ENCODE measurements around the gene HS3ST4. TPM values are rescaled to one million over a fixed set of nuclear protein-coding genes. Genes with fewer than 3 reads are reported as not detected.

HS3ST4 gene
- total RNA-seq, 2 donors from 2014 or later: 1.0 to 1.9 TPM

DNA sequence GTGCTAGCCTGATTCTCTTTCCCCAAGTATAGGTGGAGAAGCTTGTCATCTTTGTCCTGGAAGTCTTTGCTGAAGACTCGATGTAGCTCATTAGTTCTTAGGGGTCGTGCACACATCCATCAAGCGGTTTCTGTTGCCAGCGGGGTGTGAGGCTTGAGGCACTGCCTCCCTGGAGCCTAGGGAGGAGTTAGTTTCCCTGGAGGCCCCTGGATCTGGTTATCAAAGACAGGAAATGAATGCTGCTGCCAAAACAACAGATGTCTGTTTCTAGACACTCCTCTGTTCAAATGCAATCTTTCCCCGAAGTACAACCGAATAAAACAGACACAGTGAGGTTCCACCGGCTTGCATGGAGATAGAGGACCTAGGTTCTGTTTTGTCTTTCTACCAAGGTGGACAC, 17.5 kb downstream of the HS3ST4 start:
- Histone ChIP-seq H3K27ac (no peak overlapping the region), H3K9me3 (no peaks in the 10 kb centered on the region), H3K4me3 (no peak overlapping the region), H3K27me3 (replicated peaks; ENCODE audit: insufficient read depth) (no peaks in the 10 kb centered on the region), H3K36me3 (no peaks in the 10 kb centered on the region), H3K4me1 (replicated peaks) (no peaks in the 10 kb centered on the region)
- DNase-seq (ENCODE audit: low spot score): no peak
- WGBS: 39% methylated on average over 7 of the region's 7 CpGs
- intact Hi-C loops (cut with DNase I): no loop called here
- TF ChIP-seq POLR2A (IDR thresholded peaks at IDR 0.05): no peak
- no peak for TF ChIP-seq POLR2AphosphoS5 (IDR thresholded peaks at IDR 0.05)
- no peak for TF ChIP-seq CTCF (IDR thresholded peaks at IDR 0.05)

- WGBS: 25% methylated on average over 13 of the region's 13 CpGs
- H3K27ac ChIP-seq: no peak overlapping the region
- no peaks in the 10 kb centered on the region for H3K36me3 ChIP-seq
- H3K4me1 ChIP-seq (replicated peaks): no peaks in the 10 kb centered on the region
- TF ChIP-seq POLR2AphosphoS5 (IDR thresholded peaks at IDR 0.05): no peak
- TF ChIP-seq CTCF (IDR thresholded peaks at IDR 0.05): no peak
- TF ChIP-seq POLR2A (IDR thresholded peaks at IDR 0.05): no peak
- no peaks in the 10 kb centered on the region for H3K9me3 ChIP-seq
- H3K27me3 ChIP-seq (replicated peaks; ENCODE audit: insufficient read depth): no peaks in the 10 kb centered on the region
- no peak overlapping the region for H3K4me3 ChIP-seq
- DNase-seq (ENCODE audit: low spot score): no peak
- intact Hi-C loops (cut with DNase I): no loop called here
Measured at GRCh38 chr16:25713785-25714570, 22.2 kb downstream of the HS3ST4 start.

- WGBS: 91% methylated on average over 2 of the region's 2 CpGs
- TF ChIP-seq POLR2A (IDR thresholded peaks at IDR 0.05): no peak
- TF ChIP-seq CTCF (IDR thresholded peaks at IDR 0.05): no peak
- TF ChIP-seq POLR2AphosphoS5 (IDR thresholded peaks at IDR 0.05): no peak
- Histone ChIP-seq H3K27me3 (replicated peaks; ENCODE audit: insufficient read depth) (no peaks in the 10 kb centered on the region), H3K9me3 (no peaks in the 10 kb centered on the region), H3K27ac (no peak overlapping the region), H3K36me3 (no peaks in the 10 kb centered on the region), H3K4me1 (replicated peaks) (no peaks in the 10 kb centered on the region), H3K4me3 (no peak overlapping the region)
- intact Hi-C loops (cut with DNase I): no loop called here
- no peak for DNase-seq (ENCODE audit: low spot score)
Measured at GRCh38 chr16:25716186-25716585, 24.4 kb downstream of the HS3ST4 start.

GRCh38 chr16:25721439-25721838, 29.7 kb downstream of the HS3ST4 start:
- H3K4me3 ChIP-seq: no peak overlapping the region
- DNase-seq (ENCODE audit: low spot score): no peak
- H3K27me3 ChIP-seq (replicated peaks; ENCODE audit: insufficient read depth): no peaks in the 10 kb centered on the region
- intact Hi-C loops (cut with DNase I): no loop called here
- H3K4me1 ChIP-seq (replicated peaks): no peaks in the 10 kb centered on the region
- TF ChIP-seq POLR2A (IDR thresholded peaks at IDR 0.05): no peak
- TF ChIP-seq CTCF (IDR thresholded peaks at IDR 0.05): no peak
- no peak for TF ChIP-seq POLR2AphosphoS5 (IDR thresholded peaks at IDR 0.05)
- WGBS: 37% methylated on average over 3 of the region's 3 CpGs
- no peaks in the 10 kb centered on the region for H3K36me3 ChIP-seq
- no peak overlapping the region for H3K27ac ChIP-seq
- no peaks in the 10 kb centered on the region for H3K9me3 ChIP-seq
